ENCODE data around the gene WRAP73.

WRAP73 gene

DNA sequence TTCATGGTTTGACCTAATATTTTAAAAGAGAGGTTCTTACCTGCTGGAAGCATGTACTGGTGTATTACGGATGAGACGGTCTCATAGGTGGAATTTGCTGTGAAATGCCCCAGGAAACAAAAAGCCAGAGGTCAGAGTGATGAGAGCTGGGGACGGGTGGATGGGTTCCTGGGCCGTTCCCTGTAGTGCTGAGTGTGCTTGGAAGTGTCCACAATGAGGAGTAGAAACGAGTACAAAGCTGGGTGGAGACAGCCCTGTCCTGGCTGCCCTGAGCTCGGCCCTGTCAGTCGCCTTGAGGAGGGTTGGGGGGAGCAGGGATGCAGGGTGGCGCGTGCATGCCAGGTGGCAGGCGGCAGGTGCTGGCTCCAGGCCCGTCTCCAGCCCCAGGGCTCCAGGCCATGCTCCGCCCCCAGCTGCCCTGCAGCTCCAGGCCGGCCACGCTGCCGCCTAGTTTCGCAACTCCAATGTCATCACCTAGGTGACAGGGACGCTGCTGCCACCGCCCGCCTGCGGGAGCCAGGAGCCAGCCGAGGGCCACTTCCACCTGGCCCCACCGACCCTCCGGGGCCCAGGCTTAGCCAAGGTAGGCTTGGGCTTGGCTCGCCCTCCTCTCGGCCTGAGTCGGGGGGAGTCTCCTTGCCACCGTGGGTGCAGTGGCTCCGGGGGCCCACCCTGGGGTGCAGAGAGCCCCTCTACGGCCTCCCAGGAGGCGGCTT lies 18.8 kb upstream of the WRAP73 start:
- peak; percentile 5 for DNase-seq (ENCODE audit: low spot score)

DNA sequence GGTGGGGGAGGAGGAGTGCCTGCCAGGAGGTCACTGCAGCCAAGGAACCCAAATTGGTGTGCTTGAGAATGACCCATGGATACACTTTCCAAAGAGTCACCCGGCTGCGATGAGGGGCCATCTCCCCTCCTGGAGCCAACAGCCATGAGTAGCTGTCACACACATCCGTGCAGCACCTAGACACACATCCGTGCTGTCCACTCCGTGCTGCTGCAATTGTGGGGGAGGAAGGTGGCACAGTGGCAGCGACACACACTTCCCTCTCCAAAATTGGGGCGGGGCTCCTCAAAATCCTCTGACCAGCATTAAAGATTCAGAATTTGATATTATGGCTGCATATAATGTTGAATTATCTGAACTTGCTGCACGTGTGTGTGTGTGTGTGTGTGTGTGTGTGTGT lies 18.2 kb upstream of the WRAP73 start:
- DNase-seq (ENCODE audit: low spot score): no peak

DNA sequence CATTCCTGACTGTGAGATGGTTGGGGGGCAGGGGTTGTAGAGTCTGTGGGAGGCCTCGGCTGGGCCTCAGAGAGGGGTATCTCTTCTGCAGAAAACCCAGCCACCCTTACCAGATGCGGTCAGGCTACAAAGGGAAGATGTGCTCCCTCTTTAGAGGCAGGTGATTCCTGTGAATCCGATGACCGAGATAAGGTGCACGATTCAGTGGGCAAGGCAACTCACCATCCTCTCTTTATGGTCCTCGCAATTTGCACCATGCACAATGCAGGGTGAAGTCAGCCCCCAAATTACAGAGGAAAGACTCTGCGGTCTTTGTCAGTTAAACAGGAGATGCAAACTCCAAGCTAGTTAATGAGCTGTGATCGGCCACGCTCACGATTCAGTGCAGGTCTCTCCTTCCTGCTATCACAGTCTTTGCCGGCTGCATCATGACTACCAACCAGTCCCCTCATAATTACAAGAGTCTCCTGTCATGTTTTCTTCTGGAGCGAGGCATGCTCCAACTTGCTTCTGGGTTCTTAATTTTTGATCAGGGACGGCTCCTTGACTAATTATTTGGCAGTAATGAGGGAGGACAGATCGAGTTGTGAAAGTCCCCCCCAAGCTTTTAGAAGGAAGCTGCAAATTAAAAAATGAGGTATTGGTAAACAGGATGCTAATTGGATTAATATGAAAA lies 14.9 kb upstream of the WRAP73 start:
- DNase-seq (ENCODE audit: low spot score): no peak

GRCh38 chr1:3663999-3664699 lies 14.2 kb upstream of the WRAP73 start:
- no peak for DNase-seq (ENCODE audit: low spot score)

DNA sequence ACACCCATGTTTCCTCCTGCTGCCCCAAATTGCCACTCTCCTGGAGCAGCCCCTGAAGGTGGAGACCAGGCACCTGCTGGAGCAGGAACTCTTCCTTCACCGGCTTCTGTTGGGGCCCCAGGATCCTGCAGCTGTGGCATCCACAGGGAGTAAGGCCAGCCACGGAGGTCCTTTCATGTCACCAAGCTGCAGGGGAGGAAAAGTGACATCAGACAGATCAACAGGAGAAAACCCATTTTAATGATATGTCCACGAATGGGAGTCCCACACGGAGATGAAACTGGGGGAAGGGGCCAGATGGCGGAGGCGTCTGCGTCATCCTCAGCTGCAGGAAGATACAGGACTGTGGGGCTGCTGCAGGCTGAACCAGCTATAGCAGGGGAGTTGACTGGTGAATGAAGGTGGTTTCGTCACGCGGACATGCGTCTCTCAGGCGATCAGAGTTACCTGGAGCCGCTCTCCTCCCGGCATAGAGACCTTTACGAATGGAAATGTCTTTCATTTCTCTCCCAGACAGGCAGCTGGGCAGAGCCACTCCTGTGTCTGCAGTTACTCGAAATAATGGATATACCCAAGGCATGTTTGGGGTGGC lies 12.3 kb upstream of the WRAP73 start:
- DNase-seq (ENCODE audit: low spot score): no peak

- no peak for DNase-seq (ENCODE audit: low spot score)
Observed at GRCh38 chr1:3661631-3662030, 11.7 kb upstream of the WRAP73 start.

DNA sequence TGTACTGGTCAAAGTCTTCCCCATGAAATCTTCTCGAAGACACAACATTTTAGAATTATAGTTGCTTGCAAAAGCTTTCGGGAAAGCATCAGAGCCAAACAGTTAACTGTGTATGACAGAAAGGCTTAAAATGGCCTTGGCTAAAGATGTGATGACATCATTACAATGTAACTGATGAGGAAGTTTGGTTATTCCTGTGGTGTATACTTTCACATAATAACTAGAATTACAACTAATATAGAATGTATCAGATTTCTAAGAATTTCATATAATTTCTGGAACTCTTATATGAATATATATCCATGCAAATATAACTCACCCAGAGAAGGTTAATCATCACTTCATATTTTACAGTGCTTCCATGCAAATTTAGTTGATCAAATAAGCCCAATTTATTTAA lies 10.8 kb upstream of the WRAP73 start:
- no peak for DNase-seq (ENCODE audit: low spot score)

GRCh38 chr1:3659093-3659492 lies 9.2 kb upstream of the WRAP73 start:
- DNase-seq (ENCODE audit: low spot score): no peak

GRCh38 chr1:3658231-3658615 lies 8.3 kb upstream of the WRAP73 start:
- DNase-seq (ENCODE audit: low spot score): no peak

- no peak for DNase-seq (ENCODE audit: low spot score)
Observed at GRCh38 chr1:3657578-3658230, 7.8 kb upstream of the WRAP73 start.

DNA sequence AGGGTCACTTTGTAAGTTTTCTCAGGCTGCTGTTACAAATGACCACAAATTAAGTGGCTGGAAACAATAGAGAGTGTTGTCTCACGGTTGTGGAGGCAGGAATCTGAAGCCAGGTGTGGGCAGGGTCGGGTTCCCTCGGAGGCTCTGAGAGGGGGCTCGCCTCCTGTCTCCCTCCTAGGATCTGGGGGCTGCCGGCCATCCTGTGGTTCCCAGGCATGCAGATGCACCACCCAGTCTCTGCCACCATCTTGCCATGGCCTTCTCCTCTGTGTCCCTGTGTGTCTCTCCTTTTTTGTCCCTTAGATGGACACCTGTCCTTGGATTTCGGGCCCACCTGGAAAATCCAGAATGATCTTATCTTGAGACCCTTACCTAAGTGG lies 7.2 kb upstream of the WRAP73 start:
- no peak for DNase-seq (ENCODE audit: low spot score)

GRCh38 chr1:3656450-3657095 lies 6.7 kb upstream of the WRAP73 start:
- no peak for DNase-seq (ENCODE audit: low spot score)

DNA sequence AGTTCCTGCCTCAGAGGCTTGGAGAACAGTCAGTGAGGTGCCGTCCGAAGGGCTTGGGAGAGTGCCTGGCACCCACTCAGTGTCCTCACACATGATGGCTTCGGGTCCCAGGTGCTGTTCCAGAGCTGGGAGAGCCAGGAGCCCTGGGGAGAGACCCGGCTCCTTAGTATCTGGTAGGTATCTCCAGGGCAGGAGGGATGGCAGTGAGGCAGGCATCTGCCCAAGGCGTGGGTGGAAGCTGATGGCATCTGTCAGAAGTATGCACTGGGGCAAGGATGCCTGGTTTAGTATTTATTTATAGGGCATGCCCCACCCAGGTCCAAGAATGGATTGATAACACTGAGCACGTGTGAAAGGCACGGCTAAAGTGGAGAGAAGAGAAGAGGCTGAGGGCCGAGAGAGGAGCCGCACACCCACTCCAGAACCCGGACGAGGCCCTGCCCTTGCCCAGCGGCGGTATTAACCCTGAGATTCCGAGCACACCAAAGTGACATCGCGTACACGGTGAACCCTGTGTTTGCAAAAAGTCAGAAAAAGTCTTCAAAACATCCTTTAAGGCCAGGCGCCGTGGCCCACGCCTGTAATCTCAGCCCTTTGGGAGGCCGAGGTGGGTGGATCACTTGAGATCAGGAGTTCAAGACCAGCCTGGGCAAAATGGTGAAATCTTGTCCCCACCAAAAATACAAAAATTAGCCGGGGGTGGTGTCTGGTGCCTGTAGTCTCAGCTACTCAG lies 4.8 kb upstream of the WRAP73 start:
- DNase-seq (ENCODE audit: low spot score): no peak

DNA sequence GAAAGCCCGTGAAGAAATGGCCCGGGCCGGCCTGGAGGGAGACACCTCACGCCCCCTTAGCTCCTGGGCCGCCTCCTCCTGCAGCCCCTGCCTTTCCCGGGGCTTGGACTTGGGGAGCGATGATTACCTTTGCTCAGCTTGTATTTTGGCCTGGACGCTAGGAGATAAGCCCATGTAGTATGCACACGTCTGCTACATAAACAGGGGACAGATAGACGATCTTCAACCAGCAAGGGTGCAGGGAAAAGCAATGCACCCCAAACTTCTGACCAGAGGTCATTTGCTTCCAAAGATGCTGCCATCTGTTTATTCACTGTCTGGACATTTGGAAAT lies 3.3 kb upstream of the WRAP73 start:
- no peak for DNase-seq (ENCODE audit: low spot score)

GRCh38 chr1:3652548-3653285 lies 2.8 kb upstream of the WRAP73 start:
- no peak for DNase-seq (ENCODE audit: low spot score)

DNA sequence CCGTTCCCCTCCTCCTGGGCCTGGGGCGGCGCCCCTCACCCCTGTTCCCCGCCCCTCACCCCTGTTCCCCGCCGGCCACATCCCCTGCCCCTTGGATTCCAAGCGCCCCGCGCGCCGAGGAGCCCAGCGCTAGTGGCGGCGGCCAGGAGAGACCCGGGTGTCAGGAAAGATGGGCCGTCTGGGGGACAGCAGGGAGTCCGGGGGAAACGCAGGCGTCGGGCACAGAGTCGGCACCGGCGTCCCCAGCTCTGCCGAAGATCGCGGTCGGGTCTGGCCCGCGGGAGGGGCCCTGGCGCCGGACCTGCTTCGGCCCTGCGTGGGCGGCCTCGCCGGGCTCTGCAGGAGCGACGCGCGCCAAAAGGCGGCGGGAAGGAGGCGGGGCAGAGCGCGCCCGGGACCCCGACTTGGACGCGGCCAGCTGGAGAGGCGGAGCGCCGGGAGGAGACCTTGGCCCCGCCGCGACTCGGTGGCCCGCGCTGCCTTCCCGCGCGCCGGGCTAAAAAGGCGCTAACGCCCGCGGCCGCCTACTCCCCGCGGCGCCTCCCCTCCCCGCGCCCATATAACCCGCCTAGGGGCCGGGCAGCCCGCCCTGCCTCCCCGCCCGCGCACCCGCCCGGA lies 2.1 kb upstream of the WRAP73 start, which contains the start of gene TP73:
Gene TP73 (plus strand): TSS at position 587 of the 618 bp plus-strand sequence. CDS start 29,850 bp downstream, outside the sequence.
- no peak for DNase-seq (ENCODE audit: low spot score)

GRCh38 chr1:3651026-3651929 lies 1.4 kb upstream of the WRAP73 start:
- no peak for DNase-seq (ENCODE audit: low spot score)

DNA sequence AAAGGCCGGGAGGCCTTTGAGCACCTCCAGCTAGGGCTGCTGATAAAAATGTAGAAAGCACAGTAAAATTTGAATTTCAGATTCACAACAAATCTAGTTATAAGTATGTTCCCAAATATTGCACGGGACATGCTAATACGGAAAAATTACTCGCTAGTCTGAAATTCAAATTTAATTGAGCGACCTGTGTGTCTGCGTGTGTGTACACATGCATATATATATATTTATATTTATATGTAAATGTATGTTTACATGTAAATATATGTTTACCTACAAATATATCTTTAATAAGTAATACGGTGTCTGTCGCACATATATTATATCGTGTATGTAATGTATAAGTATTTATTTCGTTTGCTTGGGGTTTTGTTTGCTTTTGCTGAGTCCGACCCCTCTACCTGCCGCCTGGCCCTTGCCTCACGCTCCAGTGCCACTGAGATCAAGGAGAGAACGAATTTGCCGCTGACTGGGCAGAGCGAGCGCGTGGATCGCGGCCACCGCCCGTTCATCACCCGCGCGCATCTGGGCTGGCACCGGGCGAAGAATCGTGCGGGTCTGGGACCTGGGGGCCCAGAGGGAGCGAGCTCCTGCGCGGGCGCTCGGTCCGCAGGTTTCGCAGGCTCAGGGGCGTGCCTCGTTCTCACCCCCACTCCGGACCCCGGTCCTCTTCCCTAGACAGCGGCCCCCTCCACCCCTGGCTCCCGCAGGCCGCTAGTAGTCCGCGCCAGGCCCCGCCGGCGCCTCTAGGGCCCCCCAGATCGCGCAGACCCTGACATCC lies 534 bp upstream of the WRAP73 start:
- DNase-seq (ENCODE audit: low spot score): no peak
